ENCODE results near the gene UPK2. TPM values are rescaled to one million over a fixed set of nuclear protein-coding genes. Genes with fewer than 3 reads are reported as not detected.
"Not testable (repeated sequence)": the region's sequence is repeated elsewhere in the genome, so short reads cannot be mapped to it uniquely, and the experiment has no call there.

The UPK2 gene
- total and polyA plus RNA-seq, 2 donors, result 0.05 to 2.9 TPM

- H3K9me3 ChIP-seq (ENCODE audit: control insufficient read depth in 2 of 2, insufficient read depth in 1 of 2, low read length in 1 of 2); H3K27ac ChIP-seq (ENCODE audit: low read depth in 1 of 2, low read length in 1 of 2); H3K4me3 ChIP-seq (ENCODE audit: low read length in 2 of 2); H3K36me3 ChIP-seq (ENCODE audit: control insufficient read depth in 2 of 2, insufficient read depth in 2 of 2, low read length in 1 of 2); DNase-seq (ENCODE audit: low read depth in 6 of 9, low spot score in 9 of 9); H3K4me1 ChIP-seq (ENCODE audit: control insufficient read depth in 2 of 2, insufficient read depth in 2 of 2, low read length in 2 of 2): not testable (repeated sequence)
- peaks cover 0 to 15% of the 10 kb centered on the region in 2 donors for H3K27me3 ChIP-seq (ENCODE audit: control insufficient read depth in 2 of 2, insufficient read depth in 1 of 2, low read length in 1 of 2)
- WGBS, result 87% methylated on average over 6 of the region's 6 CpGs
Measured at GRCh38 chr11:118953976-118954375, 2.1 kb upstream of the UPK2 start.

- no peaks in the 10 kb centered on the region for H3K9me3 ChIP-seq (ENCODE audit: control insufficient read depth in 2 of 2, insufficient read depth in 1 of 2, low read length in 1 of 2)
- H3K27me3 ChIP-seq (ENCODE audit: control insufficient read depth in 2 of 2, insufficient read depth in 1 of 2, low read length in 1 of 2), result peaks cover 0 to 11% of the 10 kb centered on the region in 2 donors
- H3K27ac ChIP-seq (ENCODE audit: low read depth in 1 of 2, low read length in 1 of 2), result no peak overlapping the region
- no peak for DNase-seq (ENCODE audit: low read depth in 6 of 9, low spot score in 9 of 9)
- no peaks in the 10 kb centered on the region for H3K36me3 ChIP-seq (ENCODE audit: control insufficient read depth in 2 of 2, insufficient read depth in 2 of 2, low read length in 1 of 2)
- H3K4me1 ChIP-seq (ENCODE audit: control insufficient read depth in 2 of 2, insufficient read depth in 2 of 2, low read length in 2 of 2), result no peaks in the 10 kb centered on the region
- H3K4me3 ChIP-seq (ENCODE audit: low read length in 2 of 2), result no peak overlapping the region
- whole genome bisulfite sequencing, result 65% methylated on average over 14 of the region's 14 CpGs
Measured at GRCh38 chr11:118956847-118957469, 860 bp downstream of the UPK2 start.

- no peaks in the 10 kb centered on the region for H3K9me3 ChIP-seq (ENCODE audit: control insufficient read depth in 2 of 2, insufficient read depth in 1 of 2, low read length in 1 of 2)
- H3K4me3 ChIP-seq (ENCODE audit: low read length in 2 of 2), result no peak overlapping the region
- peaks cover 0 to 11% of the 10 kb centered on the region in 2 donors for H3K27me3 ChIP-seq (ENCODE audit: control insufficient read depth in 2 of 2, insufficient read depth in 1 of 2, low read length in 1 of 2)
- DNase-seq (ENCODE audit: low read depth in 6 of 9, low spot score in 9 of 9), result no peak
- no peaks in the 10 kb centered on the region for H3K4me1 ChIP-seq (ENCODE audit: control insufficient read depth in 2 of 2, insufficient read depth in 2 of 2, low read length in 2 of 2)
- 94% methylated on average over 11 of the region's 11 CpGs for WGBS
- no peak overlapping the region for H3K27ac ChIP-seq (ENCODE audit: low read depth in 1 of 2, low read length in 1 of 2)
- no peaks in the 10 kb centered on the region for H3K36me3 ChIP-seq (ENCODE audit: control insufficient read depth in 2 of 2, insufficient read depth in 2 of 2, low read length in 1 of 2)
Measured at GRCh38 chr11:118957549-118957948, 1.5 kb downstream of the UPK2 start.

GRCh38 chr11:118957968-118958367 lies 1.9 kb downstream of the UPK2 start:
- 97% methylated on average over 8 of the region's 8 CpGs for WGBS
- Histone ChIP-seq H3K4me3 (ENCODE audit: low read length in 2 of 2) (no peak overlapping the region), H3K4me1 (ENCODE audit: control insufficient read depth in 2 of 2, insufficient read depth in 2 of 2, low read length in 2 of 2) (no peaks in the 10 kb centered on the region), H3K27ac (ENCODE audit: low read depth in 1 of 2, low read length in 1 of 2) (no peak overlapping the region), H3K36me3 (ENCODE audit: control insufficient read depth in 2 of 2, insufficient read depth in 2 of 2, low read length in 1 of 2) (no peaks in the 10 kb centered on the region), H3K27me3 (ENCODE audit: control insufficient read depth in 2 of 2, insufficient read depth in 1 of 2, low read length in 1 of 2) (peaks cover 0 to 7% of the 10 kb centered on the region in 2 donors), H3K9me3 (ENCODE audit: control insufficient read depth in 2 of 2, insufficient read depth in 1 of 2, low read length in 1 of 2) (no peaks in the 10 kb centered on the region)
- DNase-seq (ENCODE audit: low read depth in 6 of 9, low spot score in 9 of 9), result no peak

GRCh38 chr11:118958577-118958976 lies 2.5 kb downstream of the UPK2 start:
- no peak for DNase-seq (ENCODE audit: low read depth in 6 of 9, low spot score in 9 of 9)
- Histone ChIP-seq H3K27ac (ENCODE audit: low read depth in 1 of 2, low read length in 1 of 2) (no peak overlapping the region), H3K36me3 (ENCODE audit: control insufficient read depth in 2 of 2, insufficient read depth in 2 of 2, low read length in 1 of 2) (no peaks in the 10 kb centered on the region), H3K9me3 (ENCODE audit: control insufficient read depth in 2 of 2, insufficient read depth in 1 of 2, low read length in 1 of 2) (no peaks in the 10 kb centered on the region), H3K4me1 (ENCODE audit: control insufficient read depth in 2 of 2, insufficient read depth in 2 of 2, low read length in 2 of 2) (no peaks in the 10 kb centered on the region), H3K27me3 (ENCODE audit: control insufficient read depth in 2 of 2, insufficient read depth in 1 of 2, low read length in 1 of 2) (peaks cover 0 to 4% of the 10 kb centered on the region in 2 donors), H3K4me3 (ENCODE audit: low read length in 2 of 2) (no peak overlapping the region)
- WGBS, result 94% methylated on average over 2 of the region's 2 CpGs

- H3K4me3 ChIP-seq (ENCODE audit: low read length in 2 of 2), result no peak overlapping the region
- H3K27ac ChIP-seq (ENCODE audit: low read depth in 1 of 2, low read length in 1 of 2), result no peak overlapping the region
- DNase-seq (ENCODE audit: low read depth in 6 of 9, low spot score in 9 of 9), result no peak
- H3K36me3 ChIP-seq (ENCODE audit: control insufficient read depth in 2 of 2, insufficient read depth in 2 of 2, low read length in 1 of 2), result no peaks in the 10 kb centered on the region
- H3K27me3 ChIP-seq (ENCODE audit: control insufficient read depth in 2 of 2, insufficient read depth in 1 of 2, low read length in 1 of 2), result no peaks in the 10 kb centered on the region
- 97% methylated on average over 5 of the region's 5 CpGs for WGBS
- no peaks in the 10 kb centered on the region for H3K9me3 ChIP-seq (ENCODE audit: control insufficient read depth in 2 of 2, insufficient read depth in 1 of 2, low read length in 1 of 2)
- no peaks in the 10 kb centered on the region for H3K4me1 ChIP-seq (ENCODE audit: control insufficient read depth in 2 of 2, insufficient read depth in 2 of 2, low read length in 2 of 2)
Measured at GRCh38 chr11:118961189-118961588, 5.1 kb downstream of the UPK2 start.

GRCh38 chr11:118961591-118961990 lies 5.5 kb downstream of the UPK2 start:
- Histone ChIP-seq H3K9me3 (ENCODE audit: control insufficient read depth in 2 of 2, insufficient read depth in 1 of 2, low read length in 1 of 2) (no peaks in the 10 kb centered on the region), H3K27me3 (ENCODE audit: control insufficient read depth in 2 of 2, insufficient read depth in 1 of 2, low read length in 1 of 2) (no peaks in the 10 kb centered on the region), H3K36me3 (ENCODE audit: control insufficient read depth in 2 of 2, insufficient read depth in 2 of 2, low read length in 1 of 2) (no peaks in the 10 kb centered on the region), H3K4me3 (ENCODE audit: low read length in 2 of 2) (no peak overlapping the region), H3K27ac (ENCODE audit: low read depth in 1 of 2, low read length in 1 of 2) (no peak overlapping the region), H3K4me1 (ENCODE audit: control insufficient read depth in 2 of 2, insufficient read depth in 2 of 2, low read length in 2 of 2) (no peaks in the 10 kb centered on the region)
- DNase-seq (ENCODE audit: low read depth in 6 of 9, low spot score in 9 of 9), result no peak
- WGBS, result 71% methylated on average over 11 of the region's 11 CpGs

- H3K4me3 ChIP-seq (ENCODE audit: low read length in 2 of 2); DNase-seq (ENCODE audit: low read depth in 6 of 9, low spot score in 9 of 9); H3K36me3 ChIP-seq (ENCODE audit: control insufficient read depth in 2 of 2, insufficient read depth in 2 of 2, low read length in 1 of 2); H3K27ac ChIP-seq (ENCODE audit: low read depth in 1 of 2, low read length in 1 of 2); H3K9me3 ChIP-seq (ENCODE audit: control insufficient read depth in 2 of 2, insufficient read depth in 1 of 2, low read length in 1 of 2); H3K4me1 ChIP-seq (ENCODE audit: control insufficient read depth in 2 of 2, insufficient read depth in 2 of 2, low read length in 2 of 2): not testable (repeated sequence)
- 96% methylated on average over 2 of the region's 2 CpGs for WGBS
- H3K27me3 ChIP-seq (ENCODE audit: control insufficient read depth in 2 of 2, insufficient read depth in 1 of 2, low read length in 1 of 2), result peaks cover 0 to 19% of the 10 kb centered on the region in 2 donors
Measured at GRCh38 chr11:118969508-118969907, 13.4 kb downstream of the UPK2 start.

GRCh38 chr11:118971646-118972045 lies 15.5 kb downstream of the UPK2 start, which contains the start of gene FOXR1:
Gene FOXR1 (plus strand): TSS chr11:118971761. CDS start chr11:118971932, 171 bp downstream.
- H3K9me3 ChIP-seq (ENCODE audit: control insufficient read depth in 2 of 2, insufficient read depth in 1 of 2, low read length in 1 of 2), result peaks cover 2 to 4% of the 10 kb centered on the region in 2 donors
- no peak for DNase-seq (ENCODE audit: low read depth in 6 of 9, low spot score in 9 of 9)
- WGBS, result 60% methylated on average over 33 of the region's 33 CpGs
- H3K27me3 ChIP-seq (ENCODE audit: control insufficient read depth in 2 of 2, insufficient read depth in 1 of 2, low read length in 1 of 2), result peaks cover 0 to 19% of the 10 kb centered on the region in 2 donors
- no peaks in the 10 kb centered on the region for H3K36me3 ChIP-seq (ENCODE audit: control insufficient read depth in 2 of 2, insufficient read depth in 2 of 2, low read length in 1 of 2)
- no peak within 1 kb of the TSS for H3K4me3 ChIP-seq (ENCODE audit: low read length in 2 of 2)
- H3K27ac ChIP-seq (ENCODE audit: low read depth in 1 of 2, low read length in 1 of 2), result no peak within 1 kb of the TSS
- H3K4me1 ChIP-seq (ENCODE audit: control insufficient read depth in 2 of 2, insufficient read depth in 2 of 2, low read length in 2 of 2), result no peaks in the 10 kb centered on the region

All from thymus (tissue), 11 donors.